Caco-2 (cell line): Measurements from ENCODE around the gene OPTN. TPM values are rescaled to one million over a fixed set of nuclear protein-coding genes. Genes with fewer than 3 reads are reported as not detected.
A peak's percentile ranks its signal among the peaks of the same experiment; 100 is the strongest.

Experiments
- BruUV-seq: library from RNA; stranded (reverse); fragments of 400-500 nt; replicated peaks from 2 replicates; lab custom pipeline; 2021; lab: Mats Ljungman, UMichigan
- CTCF ChIA-PET: fragments of 300-600 bp; sonication (Branson Sonifier 250); formaldehyde crosslinking; loops from one replicate; lab custom pipeline; 2022; ENCODE audit warnings: antibody characterized with exemption; lab: Charles Lee
- POLR2A ChIA-PET: fragments of 300-600 bp; sonication (Branson Sonifier 250); formaldehyde crosslinking; loops from one replicate; lab custom pipeline; 2022; ENCODE audit warnings: antibody characterized with exemption; lab: Charles Lee
- DNase-seq, 2 experiments: peaks; one replicate each; pipeline versions ENCODE4 v3.0.0 to v3.0.0-alpha.2; 2020 to 2022
- H3K27me3 ChIP-seq: replicated peaks from 2 replicates; pipeline ENCODE4 v1.6.0; 2011; ENCODE audit warnings: low read length; ENCODE audit not compliant: control insufficient read depth, insufficient read depth
- H3K36me3 ChIP-seq: 2 replicates; pipeline ENCODE4 v1.5.1; 2011; ENCODE audit warnings: low read length; ENCODE audit not compliant: control insufficient read depth, insufficient read depth
- H3K4me1 ChIP-seq: fragments of 250-450 bp; sonication (Bioruptor Pico); 2 replicates; pipeline ENCODE4 v1.5.1; 2020; ENCODE audit warnings: mild to moderate bottlenecking
- H3K4me3 ChIP-seq: 2 replicates; pipeline ENCODE4 v1.5.1; 2011; ENCODE audit warnings: low read depth, mild to moderate bottlenecking, control low read depth, low read length
- H3K9me3 ChIP-seq: fragments of 250-450 bp; sonication (Bioruptor Pico); 2 replicates; pipeline ENCODE4 v1.5.1; 2020; ENCODE audit warnings: mild to moderate bottlenecking, moderate library complexity
- H3K27ac Mint-ChIP-seq: one replicate; pipeline ENCODE4 v1.8.0; 2022; ENCODE audit warnings: mixed read lengths; ENCODE audit not compliant: unreplicated experiment
- H3K27me3 Mint-ChIP-seq: one replicate; pipeline ENCODE4 v1.8.0; 2022; ENCODE audit warnings: mixed read lengths; ENCODE audit not compliant: insufficient read depth, unreplicated experiment
- H3K36me3 Mint-ChIP-seq: one replicate; pipeline ENCODE4 v1.8.0; 2022; ENCODE audit warnings: mild to moderate bottlenecking, mixed read lengths; ENCODE audit not compliant: insufficient read depth, unreplicated experiment
- H3K4me1 Mint-ChIP-seq: one replicate; pipeline ENCODE4 v1.8.0; 2022; ENCODE audit warnings: low read depth, mixed read lengths; ENCODE audit not compliant: unreplicated experiment
- H3K4me3 Mint-ChIP-seq: one replicate; pipeline ENCODE4 v1.8.0; 2022; ENCODE audit warnings: mild to moderate bottlenecking, moderate library complexity, mixed read lengths; ENCODE audit not compliant: unreplicated experiment
- H3K9me3 Mint-ChIP-seq: one replicate; pipeline ENCODE4 v1.8.0; 2022; ENCODE audit warnings: mixed read lengths; ENCODE audit not compliant: unreplicated experiment
- CTCF ChIP-seq, 2 experiments: fragments of 200-600 bp in 1 of 2; IDR thresholded peaks; 1 replicate in 1 of 2; 2 replicates in 1 of 2; pipeline versions ENCODE4 v1.5.1 to v1.8.0; 2011 to 2022; ENCODE audit warnings: antibody characterized with exemption in 1 of 2, control low read depth in 1 of 2, inconsistent platforms in 1 of 2, low read depth in 1 of 2, low read length in 1 of 2, mild to moderate bottlenecking in 1 of 2, moderate library complexity in 1 of 2; ENCODE audit not compliant: insufficient read depth in 1 of 2, severe bottlenecking in 1 of 2, unreplicated experiment in 1 of 2
- intact Hi-C: fragments of 100-400 bp; cut with micrococcal nuclease; formaldehyde crosslinking; loops from one replicate; pipeline ENCODE4 v1.10.0; 2022; ENCODE audit not compliant: unreplicated experiment
- total RNA-seq: library from RNA; stranded (reverse); gene quantifications from 2 replicates; pipeline ENCODE4 v1.2.3, GENCODE V29; 2022

Gene OPTN
- total RNA-seq, 1 experiment from 2014 or later = 59.6 TPM

GRCh38 chr10:13160934-13161856 is 61.2 kb downstream of the OPTN start, which contains the start of gene MCM10:
TSS of gene MCM10 (plus strand) at chr10:13161558. CDS start at chr10:13164203, 2,645 bp downstream.
- BruUV-seq = no TSS peak
- H3K36me3 Mint-ChIP-seq = peaks cover 14% of the 10 kb centered on the region
- H3K36me3 ChIP-seq = no peaks in the 10 kb centered on the region
- POLR2A ChIA-PET = interaction anchor here (0.5 to 1.0 kb wide), 5 partner anchors 49 to 1118 kb away, joined by 4 to 7 read pairs (median 5); partner anchors contain the start of gene UPF2
- H3K4me3 Mint-ChIP-seq = peak within 1 kb of the TSS; percentile 78
- CTCF ChIA-PET = interaction anchor here (0.6 to 2.0 kb wide), 8 partner anchors 9 to 192 kb away, joined by 3 to 13 read pairs (median 4); partner anchors contain the start of gene OPTN
- peak; percentile 100 for DNase-seq
- no peaks in the 10 kb centered on the region for H3K27me3 Mint-ChIP-seq
- H3K9me3 ChIP-seq = no peaks in the 10 kb centered on the region
- H3K4me1 ChIP-seq = peaks cover 4% of the 10 kb centered on the region; the same call in 1 of the 2 replicates
- peak within 1 kb of the TSS; percentile 61 for H3K27ac Mint-ChIP-seq
- intact Hi-C loops = loop anchor here (1.0 to 2.0 kb wide), 3 partner anchors 54 to 141 kb away; no protein-coding TSS in a partner anchor
- H3K27me3 ChIP-seq = no peaks in the 10 kb centered on the region
- H3K9me3 Mint-ChIP-seq = no peaks in the 10 kb centered on the region
- peak; percentile 91 to 92 for TF ChIP-seq CTCF (IDR thresholded peaks at IDR 0.05; ENCODE audit: insufficient read depth in 1 of 2, low read depth in 1 of 2, low read length in 1 of 2, severe bottlenecking in 1 of 2, unreplicated experiment in 1 of 2)
- peak within 1 kb of the TSS; percentile 74 for H3K4me3 ChIP-seq
- peaks cover 16% of the 10 kb centered on the region for H3K4me1 Mint-ChIP-seq

GRCh38 chr10:13161857-13162271 is 61.9 kb downstream of the OPTN start:
- ChIA-PET POLR2A (interaction anchor here (0.6 to 1.0 kb wide), 3 partner anchors 49 to 141 kb away, joined by 4 to 7 read pairs (median 5); no protein-coding TSS in a partner anchor), CTCF (interaction anchor here (0.6 to 2.0 kb wide), 6 partner anchors 9 to 191 kb away, joined by 3 to 13 read pairs (median 4); partner anchors contain the start of gene OPTN)
- no peaks in the 10 kb centered on the region for H3K36me3 ChIP-seq
- H3K9me3 ChIP-seq = no peaks in the 10 kb centered on the region
- peaks cover 4% of the 10 kb centered on the region; the same call in 1 of the 2 replicates for H3K4me1 ChIP-seq
- intact Hi-C loops = loop anchor here (1.0 to 2.0 kb wide), 3 partner anchors 55 to 140 kb away; no protein-coding TSS in a partner anchor
- no peak for TF ChIP-seq CTCF (IDR thresholded peaks at IDR 0.05; ENCODE audit: insufficient read depth in 1 of 2, low read depth in 1 of 2, low read length in 1 of 2, severe bottlenecking in 1 of 2, unreplicated experiment in 1 of 2)
- H3K4me3 ChIP-seq = peak overlapping the region; percentile 74
- Mint-ChIP-seq H3K27me3 (no peaks in the 10 kb centered on the region), H3K36me3 (peaks cover 18% of the 10 kb centered on the region), H3K9me3 (no peaks in the 10 kb centered on the region), H3K4me1 (peaks cover 16% of the 10 kb centered on the region), H3K27ac (peak overlapping the region; percentile 61), H3K4me3 (peak overlapping the region; percentile 78)
- DNase-seq = peak in 1 of 2 experiments; percentile 29
- TSS peak; percentile 70 for BruUV-seq
- H3K27me3 ChIP-seq = no peaks in the 10 kb centered on the region

- Histone ChIP-seq H3K27me3 (no peaks in the 10 kb centered on the region), H3K4me1 (peaks cover 4% of the 10 kb centered on the region; the same call in 1 of the 2 replicates), H3K4me3 (no peak overlapping the region), H3K36me3 (no peaks in the 10 kb centered on the region), H3K9me3 (no peaks in the 10 kb centered on the region)
- Mint-ChIP-seq H3K9me3 (no peaks in the 10 kb centered on the region), H3K27ac (no peak overlapping the region), H3K27me3 (no peaks in the 10 kb centered on the region), H3K36me3 (peaks cover 24% of the 10 kb centered on the region), H3K4me1 (peaks cover 16% of the 10 kb centered on the region), H3K4me3 (no peak overlapping the region)
- intact Hi-C loops = no loop called here
- DNase-seq = no peak
- no peak for TF ChIP-seq CTCF (IDR thresholded peaks at IDR 0.05; ENCODE audit: insufficient read depth in 1 of 2, low read depth in 1 of 2, low read length in 1 of 2, severe bottlenecking in 1 of 2, unreplicated experiment in 1 of 2)
- ChIA-PET POLR2A (interaction anchor here (0.5 kb wide), 1 partner anchor 119 kb away, joined by 4 read pairs; no protein-coding TSS in a partner anchor), CTCF (no interaction called here)
- no TSS peak for BruUV-seq
Measured at GRCh38 chr10:13163859-13164258, 63.9 kb downstream of the OPTN start.
